BJ (cell line): ENCODE data around the gene ANKH. TPM values are rescaled to one million over a fixed set of nuclear protein-coding genes. Genes with fewer than 3 reads are reported as not detected.
"Not testable (repeated sequence)": the region's sequence is repeated elsewhere in the genome, so short reads cannot be mapped to it uniquely, and the experiment has no call there.

Source experiments
- CTCF ChIA-PET: fragments of 350-600 bp; formaldehyde crosslinking; extraction: SDS; loops from one replicate; lab custom pipeline; 2021; ENCODE audit warnings: antibody characterized with exemption, inconsistent platforms; lab: Yijun Ruan, JAX
- POLR2A ChIA-PET: fragments of 300-600 bp; sonication (Branson Sonifier 250); formaldehyde crosslinking; extraction: SDS; loops from one replicate; lab custom pipeline; 2021; ENCODE audit warnings: antibody characterized with exemption; lab: Charles Lee
- DNase-seq: peaks from one replicate; pipeline ENCODE4 v3.0.0-alpha.2; 2011; ENCODE audit warnings: low read depth
- H3K27me3 ChIP-seq: 2 replicates; pipeline ENCODE4 v1.6.0; 2011; ENCODE audit warnings: low read length; ENCODE audit not compliant: control insufficient read depth, insufficient read depth
- H3K36me3 ChIP-seq: 2 replicates; pipeline ENCODE4 v1.5.1; 2011; ENCODE audit warnings: low read length; ENCODE audit not compliant: control insufficient read depth, insufficient read depth
- H3K4me3 ChIP-seq: 2 replicates; pipeline ENCODE4 v1.5.1; 2011; ENCODE audit warnings: low read depth, mild to moderate bottlenecking, control low read depth, low read length
- CTCF ChIP-seq: IDR thresholded peaks from 2 replicates; pipeline ENCODE4 v1.5.1; 2011; ENCODE audit warnings: low read depth, mild to moderate bottlenecking, control low read depth, inconsistent platforms, low read length, moderate library complexity; ENCODE audit not compliant: insufficient read depth
- polyA plus RNA-seq: library from polyadenylated mRNA; depleted of rRNA; stranded (reverse); fragments of >200 nt; gene quantifications from 2 replicates; pipeline ENCODE4 v1.2.3, GENCODE V29; 2011

The ANKH gene
- polyA plus RNA-seq, 1 experiment = 65.3 TPM

- TF ChIP-seq CTCF = no peak
- Histone ChIP-seq H3K4me3 (no peak overlapping the region), H3K27me3 (no peaks in the 10 kb centered on the region), H3K36me3 (no peaks in the 10 kb centered on the region)
- DNase-seq = peak; percentile 26
- ChIA-PET CTCF (interaction anchor here (0.9 to 3.5 kb wide), 6 partner anchors 9 to 153 kb away, joined by 3 to 14 read pairs (median 4); no protein-coding TSS in a partner anchor), POLR2A (no interaction called here)
These were observed 21.9 kb downstream of the ANKH start for GRCh38 chr5:14849516-14850294.

GRCh38 chr5:14848942-14849341 lies 22.6 kb downstream of the ANKH start:
- DNase-seq, H3K4me3 ChIP-seq, H3K36me3 ChIP-seq, POLR2A ChIA-PET, H3K27me3 ChIP-seq: not testable (repeated sequence)
- CTCF ChIA-PET = interaction anchor here (0.6 to 3.5 kb wide), 5 partner anchors 18 to 164 kb away, joined by 3 to 14 read pairs (median 3); no protein-coding TSS in a partner anchor

- no peak for DNase-seq
- Histone ChIP-seq H3K4me3 (no peak overlapping the region), H3K27me3 (no peaks in the 10 kb centered on the region), H3K36me3 (no peaks in the 10 kb centered on the region)
- POLR2A ChIA-PET = no interaction called here
- CTCF ChIA-PET = interaction anchor here (0.6 to 3.5 kb wide), 4 partner anchors 17 to 165 kb away, joined by 3 to 14 read pairs (median 3); no protein-coding TSS in a partner anchor
- TF ChIP-seq CTCF = no peak
These were observed 23.2 kb downstream of the ANKH start for GRCh38 chr5:14848385-14848784.

- TF ChIP-seq CTCF = no peak
- H3K36me3 ChIP-seq = no peaks in the 10 kb centered on the region
- no peak for DNase-seq
- H3K27me3 ChIP-seq = no peaks in the 10 kb centered on the region
- CTCF ChIA-PET = interaction anchor here (3.5 kb wide), 1 partner anchor 20 kb away, joined by 14 read pairs; no protein-coding TSS in a partner anchor
- POLR2A ChIA-PET = interaction anchor here (0.9 kb wide), 1 partner anchor 24 kb away, joined by 10 read pairs; the partner anchor contains the start of gene ANKH
- no peak overlapping the region for H3K4me3 ChIP-seq
These were observed 24.1 kb downstream of the ANKH start for GRCh38 chr5:14847471-14847870.

- Histone ChIP-seq H3K36me3 (no peaks in the 10 kb centered on the region), H3K27me3 (no peaks in the 10 kb centered on the region), H3K4me3 (no peak overlapping the region)
- ChIA-PET POLR2A (no interaction called here), CTCF (no interaction called here)
- TF ChIP-seq CTCF = no peak
- no peak for DNase-seq
These were observed 29.5 kb downstream of the ANKH start for GRCh38 chr5:14842117-14842516.
